Bronchial epithelial cell (primary cell): Measurements from ENCODE around the gene FNIP1. TPM values are rescaled to one million over a fixed set of nuclear protein-coding genes. Genes with fewer than 3 reads are reported as not detected.

Experiments
- DNase-seq: peaks from one replicate; pipeline ENCODE4 v3.0.0-alpha.2; 2010; ENCODE audit warnings: low read depth
- FAIRE-seq: peaks from 2 replicates; lab custom pipeline; 2011; peaks lifted over from hg19 to GRCh38; lab: Jason Lieb, UNC
- H3K27me3 ChIP-seq: 2 replicates; pipeline ENCODE4 v1.5.1; 2011; ENCODE audit warnings: low read length; ENCODE audit not compliant: control insufficient read depth, insufficient read depth
- H3K36me3 ChIP-seq: 2 replicates; pipeline ENCODE4 v1.5.1; 2011; ENCODE audit warnings: low read length; ENCODE audit not compliant: control insufficient read depth, insufficient read depth
- H3K4me3 ChIP-seq: 2 replicates; pipeline ENCODE4 v1.5.1; 2011; ENCODE audit warnings: mild to moderate bottlenecking, low read depth, low read length, control low read depth
- CTCF ChIP-seq: IDR thresholded peaks from 2 replicates; pipeline ENCODE4 v1.5.1; 2011; ENCODE audit warnings: mild to moderate bottlenecking, moderate library complexity, low read length, control low read depth, inconsistent platforms; ENCODE audit not compliant: insufficient read depth, severe bottlenecking
- total RNA-seq: library from RNA; depleted of rRNA; stranded (reverse); fragments of >200 nt; gene quantifications from 2 replicates; pipeline ENCODE4 v1.2.1, GENCODE V29; 2014

FNIP1 gene
- total RNA-seq, 1 donor from 2014 or later: 45.0 TPM

- H3K4me3 ChIP-seq: no peak overlapping the region
Observed at GRCh38 chr5:131716650-131717049, 80.2 kb downstream of the FNIP1 start.

GRCh38 chr5:131710391-131710790, 86.4 kb downstream of the FNIP1 start:
- Histone ChIP-seq H3K4me3 (no peak overlapping the region), H3K27me3 (no peaks in the 10 kb centered on the region), H3K36me3 (no peaks in the 10 kb centered on the region)
- DNase-seq (no peak), FAIRE-seq (no peak)
- TF ChIP-seq CTCF: no peak

More at GRCh38 chr5:131716650-131717049, 80.2 kb downstream of the FNIP1 start:
- H3K27me3 ChIP-seq: no peaks in the 10 kb centered on the region
- H3K36me3 ChIP-seq: peaks cover 3% of the 10 kb centered on the region
- FAIRE-seq (no peak), DNase-seq (no peak)
- no peak for TF ChIP-seq CTCF

- Histone ChIP-seq H3K4me3 (no peak overlapping the region), H3K36me3 (peaks cover 2% of the 10 kb centered on the region), H3K27me3 (no peaks in the 10 kb centered on the region)
- no peak for DNase-seq
- TF ChIP-seq CTCF: no peak
- no peak for FAIRE-seq
Observed at GRCh38 chr5:131709043-131709442, 87.8 kb downstream of the FNIP1 start.

- no peak overlapping the region for H3K4me3 ChIP-seq
- H3K27me3 ChIP-seq: no peaks in the 10 kb centered on the region
- DNase-seq (no peak), FAIRE-seq (no peak)
- peaks cover 3% of the 10 kb centered on the region for H3K36me3 ChIP-seq
- TF ChIP-seq CTCF: no peak
Observed at GRCh38 chr5:131706281-131706680, 90.5 kb downstream of the FNIP1 start.

GRCh38 chr5:131694926-131695325, 101.9 kb downstream of the FNIP1 start:
- no peak for TF ChIP-seq CTCF

GRCh38 chr5:131693894-131694293, 102.9 kb downstream of the FNIP1 start:
- no peak for TF ChIP-seq CTCF
- Histone ChIP-seq H3K27me3 (no peaks in the 10 kb centered on the region), H3K4me3 (no peak overlapping the region), H3K36me3 (peaks cover 2% of the 10 kb centered on the region)
- no peak for DNase-seq
- FAIRE-seq: no peak

More at GRCh38 chr5:131694926-131695325, 101.9 kb downstream of the FNIP1 start:
- H3K27me3 ChIP-seq: no peaks in the 10 kb centered on the region
- H3K36me3 ChIP-seq: peaks cover 2% of the 10 kb centered on the region
- H3K4me3 ChIP-seq: no peak overlapping the region
- FAIRE-seq (no peak), DNase-seq (no peak)
